HepG2 (cell line): ENCODE results near the gene GAS5. TPM values are rescaled to one million over a fixed set of nuclear protein-coding genes. Genes with fewer than 3 reads are reported as not detected.

Experiments used
- FLYWCH1 ChIP-seq: sonication (generic); formaldehyde crosslinking; IDR thresholded peaks from 2 replicates; pipeline ENCODE4 v1.8.1; 2023; ENCODE audit warnings: mild to moderate bottlenecking, missing genetic modification reagents
- FOXJ3 ChIP-seq: sonication (generic); formaldehyde crosslinking; IDR thresholded peaks from 2 replicates; pipeline ENCODE4 v1.4.0; 2020; ENCODE audit warnings: missing genetic modification reagents, mild to moderate bottlenecking, borderline replicate concordance
- FOXO1 ChIP-seq: sonication (generic); formaldehyde crosslinking; IDR thresholded peaks from 2 replicates; pipeline ENCODE4 v1.4.0; 2020; ENCODE audit warnings: missing genetic modification reagents
- JUNB ChIP-seq: sonication (generic); formaldehyde crosslinking; IDR thresholded peaks from 2 replicates; pipeline ENCODE4 v1.8.0; 2022; ENCODE audit warnings: missing genetic modification reagents, mild to moderate bottlenecking, borderline replicate concordance
- NFATC3 ChIP-seq: sonication (generic); formaldehyde crosslinking; IDR thresholded peaks from 2 replicates; pipeline ENCODE4 v1.5.1; 2020; ENCODE audit warnings: mild to moderate bottlenecking, missing genetic modification reagents
- NFE2L1 ChIP-seq: sonication (generic); formaldehyde crosslinking; IDR thresholded peaks from 2 replicates; pipeline ENCODE4 v1.4.0; 2020; ENCODE audit warnings: missing genetic modification reagents, mild to moderate bottlenecking, borderline replicate concordance
- SALL1 ChIP-seq: sonication (generic); formaldehyde crosslinking; IDR thresholded peaks from 2 replicates; pipeline ENCODE4 v1.8.0; 2022; ENCODE audit warnings: mild to moderate bottlenecking, missing genetic modification reagents
- SKIL ChIP-seq: sonication (generic); formaldehyde crosslinking; IDR thresholded peaks from 2 replicates; pipeline ENCODE4 v1.8.0; 2022; ENCODE audit warnings: missing genetic modification reagents, mild to moderate bottlenecking, moderate library complexity, borderline replicate concordance
- SP1 ChIP-seq, 2 experiments: fragments of 450-650 bp in 1 of 2; sonication (generic) in 1 of 2; formaldehyde crosslinking in 1 of 2; IDR thresholded peaks; 2 replicates each; pipeline versions ENCODE4 v1.4.0 to v1.6.1; 2016 to 2020; ENCODE audit warnings: missing genetic modification reagents in 1 of 2
- SP140L ChIP-seq: sonication (generic); formaldehyde crosslinking; IDR thresholded peaks from 2 replicates; pipeline ENCODE4 v1.4.0; 2020; ENCODE audit warnings: missing genetic modification reagents, borderline replicate concordance
- SPEN ChIP-seq: sonication (generic); formaldehyde crosslinking; IDR thresholded peaks from 2 replicates; pipeline ENCODE4 v1.5.1; 2020; ENCODE audit warnings: low read depth, mild to moderate bottlenecking, missing genetic modification reagents
- TAF1 ChIP-seq: sonication (generic); formaldehyde crosslinking; IDR thresholded peaks from 2 replicates; pipeline ENCODE4 v1.4.0; 2020; ENCODE audit warnings: missing genetic modification reagents
- ZBTB10 ChIP-seq: sonication (generic); formaldehyde crosslinking; IDR thresholded peaks from 2 replicates; pipeline ENCODE4 v1.4.0; 2020; ENCODE audit warnings: missing genetic modification reagents, borderline replicate concordance
- ZNF333 ChIP-seq: sonication (generic); formaldehyde crosslinking; IDR thresholded peaks from 2 replicates; pipeline ENCODE4 v1.4.0; 2020; ENCODE audit warnings: mild to moderate bottlenecking, missing genetic modification reagents, borderline replicate concordance
- ZNF782 ChIP-seq: sonication (generic); formaldehyde crosslinking; IDR thresholded peaks from 2 replicates; pipeline ENCODE4 v1.4.0; 2020; ENCODE audit warnings: missing genetic modification reagents, mild to moderate bottlenecking, borderline replicate concordance
- ZSCAN5A ChIP-seq: sonication (generic); formaldehyde crosslinking; IDR thresholded peaks from 2 replicates; pipeline ENCODE4 v1.8.0; 2022; ENCODE audit warnings: mild to moderate bottlenecking, missing genetic modification reagents, borderline replicate concordance
- polyA plus RNA-seq, 8 experiments: library from polyadenylated mRNA; depleted of rRNA in 3 of 8; stranded (reverse) in 7 of 8; unstranded in 1 of 8; fragments of >200 nt; fragmentation: Illumina TruSeq in 4 of 8; extraction: Trizol in 4 of 8; gene quantifications; 2 replicates each; pipeline versions ENCODE4 v1.2.1 to v1.2.3, GENCODE V29; 2011 to 2016; ENCODE audit warnings: low read depth in 4 of 8, missing spikeins in 1 of 8, mixed read lengths in 1 of 8; ENCODE audit not compliant: insufficient read depth in 1 of 8
- total RNA-seq, 5 experiments: library from RNA; depleted of rRNA; stranded (reverse); fragments of >200 nt; fragmentation: Illumina TruSeq; extraction: Trizol; gene quantifications; 2 replicates each; pipeline ENCODE4 v1.2.3, GENCODE V29; 2016; ENCODE audit warnings: low read depth in 1 of 5
- TF ChIP-seq, protein P1 (sequence below): sonication (generic); formaldehyde crosslinking; IDR thresholded peaks from 2 replicates; pipeline ENCODE4 v1.4.0; 2020; ENCODE audit warnings: missing genetic modification reagents
- TF ChIP-seq, protein P2 (sequence below): sonication (generic); formaldehyde crosslinking; IDR thresholded peaks from 2 replicates; pipeline ENCODE4 v1.8.0; 2022; ENCODE audit warnings: mild to moderate bottlenecking, missing genetic modification reagents, moderate library complexity

The GAS5 gene
- total and polyA plus RNA-seq, 2 of the 13 experiments (the other 11 are each of a cell fraction or from before 2014, with no cell fraction given): 352 to 738 TPM

- TF ChIP-seq JUNB (CRISPR knock-in tag) (peak; percentile 46; the same call in 1 of the 2 replicates), NFATC3 (CRISPR knock-in tag) (no peak), ZBTB10 (peak; percentile 28; the same call in 1 of the 2 replicates), FOXO1 (CRISPR knock-in tag) (no peak), FLYWCH1 (CRISPR knock-in tag) (no peak), ZSCAN5A (CRISPR knock-in tag) (no peak; the same call in 1 of the 2 replicates), SP140L (no peak), SKIL (CRISPR knock-in tag) (no peak), ZNF333 (CRISPR knock-in tag) (no peak), SPEN (CRISPR knock-in tag) (peak; percentile 69), ZNF782 (no peak), TAF1 (CRISPR knock-in tag) (peak; percentile 61), SP1 (IDR thresholded peaks at IDR 0.05) (no peak), SP1 (CRISPR knock-in tag; IDR thresholded peaks at IDR 0.05) (no peak; the same call in 1 of the 2 replicates), SALL1 (CRISPR knock-in tag) (peak; percentile 52), NFE2L1 (no peak), FOXJ3 (CRISPR knock-in tag) (no peak)
- TF ChIP-seq, protein P1, sequence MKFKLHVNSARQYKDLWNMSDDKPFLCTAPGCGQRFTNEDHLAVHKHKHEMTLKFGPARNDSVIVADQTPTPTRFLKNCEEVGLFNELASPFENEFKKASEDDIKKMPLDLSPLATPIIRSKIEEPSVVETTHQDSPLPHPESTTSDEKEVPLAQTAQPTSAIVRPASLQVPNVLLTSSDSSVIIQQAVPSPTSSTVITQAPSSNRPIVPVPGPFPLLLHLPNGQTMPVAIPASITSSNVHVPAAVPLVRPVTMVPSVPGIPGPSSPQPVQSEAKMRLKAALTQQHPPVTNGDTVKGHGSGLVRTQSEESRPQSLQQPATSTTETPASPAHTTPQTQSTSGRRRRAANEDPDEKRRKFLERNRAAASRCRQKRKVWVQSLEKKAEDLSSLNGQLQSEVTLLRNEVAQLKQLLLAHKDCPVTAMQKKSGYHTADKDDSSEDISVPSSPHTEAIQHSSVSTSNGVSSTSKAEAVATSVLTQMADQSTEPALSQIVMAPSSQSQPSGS (CRISPR knock-in tag): no peak
- TF ChIP-seq, protein P2, sequence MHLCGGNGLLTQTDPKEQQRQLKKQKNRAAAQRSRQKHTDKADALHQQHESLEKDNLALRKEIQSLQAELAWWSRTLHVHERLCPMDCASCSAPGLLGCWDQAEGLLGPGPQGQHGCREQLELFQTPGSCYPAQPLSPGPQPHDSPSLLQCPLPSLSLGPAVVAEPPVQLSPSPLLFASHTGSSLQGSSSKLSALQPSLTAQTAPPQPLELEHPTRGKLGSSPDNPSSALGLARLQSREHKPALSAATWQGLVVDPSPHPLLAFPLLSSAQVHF (CRISPR knock-in tag): 0 out of 2 replicates have a peak, but pooled peaks have one; percentile 60
These were observed 43.3 kb downstream of the GAS5 start, which contains the start of the genes CENPL and DARS2 (continued) for GRCh38 chr1:173824315-173825081.
